Amniotic epithelial cell (primary cell): ENCODE results near the gene MOSMO.
A peak's percentile ranks its signal among the peaks of the same experiment; 100 is the strongest.
"Not testable (repeated sequence)": the region's sequence is repeated elsewhere in the genome, so short reads cannot be mapped to it uniquely, and the experiment has no call there.

Experiments
- DNase-seq: peaks from one replicate; pipeline ENCODE4 v3.0.0-alpha.2; 2010; ENCODE audit warnings: low read depth

MOSMO gene

GRCh38 chr16:22003195-22003594 is 4.7 kb upstream of the MOSMO start:
- DNase-seq, result no peak

- DNase-seq, result no peak
These were observed 3.6 kb upstream of the MOSMO start for GRCh38 chr16:22004341-22004740.

GRCh38 chr16:22005746-22006145 is 2.2 kb upstream of the MOSMO start:
- no peak for DNase-seq

GRCh38 chr16:22006636-22007035 is 1.3 kb upstream of the MOSMO start:
- DNase-seq, result no peak

GRCh38 chr16:22007159-22007508 is 777 bp upstream of the MOSMO start:
- no peak for DNase-seq

GRCh38 chr16:22008215-22009059 is 526 bp downstream of the MOSMO start:
- DNase-seq, result no peak

GRCh38 chr16:22010902-22011301 is 3.0 kb downstream of the MOSMO start:
- no peak for DNase-seq

- no peak for DNase-seq
These were observed 4.3 kb downstream of the MOSMO start for GRCh38 chr16:22012241-22012640.

- DNase-seq, result no peak
These were observed 5.6 kb downstream of the MOSMO start for GRCh38 chr16:22013486-22013885.

- no peak for DNase-seq
These were observed 6.5 kb downstream of the MOSMO start for GRCh38 chr16:22014271-22014873.

GRCh38 chr16:22016927-22017326 is 9.0 kb downstream of the MOSMO start:
- DNase-seq, result no peak

- peak; percentile 54 for DNase-seq
These were observed 10.6 kb downstream of the MOSMO start for GRCh38 chr16:22018559-22018958.

GRCh38 chr16:22022151-22022550 is 14.2 kb downstream of the MOSMO start:
- no peak for DNase-seq

GRCh38 chr16:22023505-22023904 is 15.6 kb downstream of the MOSMO start:
- no peak for DNase-seq

- DNase-seq, result not testable (repeated sequence)
These were observed 16.9 kb downstream of the MOSMO start for GRCh38 chr16:22024785-22025184.

- no peak for DNase-seq
These were observed 19.7 kb downstream of the MOSMO start for GRCh38 chr16:22027633-22028032.

GRCh38 chr16:22029632-22030031 is 21.7 kb downstream of the MOSMO start:
- peak; percentile 25 for DNase-seq

- no peak for DNase-seq
These were observed 22.3 kb downstream of the MOSMO start for GRCh38 chr16:22030087-22030812.

GRCh38 chr16:22031483-22032083 is 23.7 kb downstream of the MOSMO start:
- DNase-seq, result no peak

GRCh38 chr16:22034503-22034902 is 26.6 kb downstream of the MOSMO start:
- DNase-seq, result no peak

GRCh38 chr16:22035153-22035552 is 27.2 kb downstream of the MOSMO start:
- DNase-seq, result no peak

- DNase-seq, result not testable (repeated sequence)
These were observed 36.0 kb downstream of the MOSMO start for GRCh38 chr16:22043882-22044281.

- not testable (repeated sequence) for DNase-seq
These were observed 38.0 kb downstream of the MOSMO start for GRCh38 chr16:22045888-22046287.
